ENCODE measurements around the gene AGBL4.

AGBL4 gene

GRCh38 chr1:48808496-48808895 is 1215.3 kb downstream of the AGBL4 start:
- no peak for DNase-seq

GRCh38 chr1:48807554-48808260 is 1216.0 kb downstream of the AGBL4 start:
- no peak for DNase-seq

- DNase-seq: no peak
Measured at GRCh38 chr1:48803474-48803873, 1220.3 kb downstream of the AGBL4 start.

- no peak for DNase-seq
Measured at GRCh38 chr1:48794816-48795215, 1228.9 kb downstream of the AGBL4 start.

- DNase-seq: no peak
Measured at GRCh38 chr1:48793863-48794262, 1229.9 kb downstream of the AGBL4 start.

GRCh38 chr1:48792961-48793360 is 1230.8 kb downstream of the AGBL4 start:
- DNase-seq: no peak

- DNase-seq: no peak
Measured at GRCh38 chr1:48790397-48790796, 1233.4 kb downstream of the AGBL4 start.

- DNase-seq: no peak
Measured at GRCh38 chr1:48789903-48790302, 1233.9 kb downstream of the AGBL4 start.

GRCh38 chr1:48785869-48786268 is 1237.9 kb downstream of the AGBL4 start:
- DNase-seq: no peak

GRCh38 chr1:48784301-48784700 is 1239.5 kb downstream of the AGBL4 start:
- no peak for DNase-seq

GRCh38 chr1:48777219-48777895 is 1246.4 kb downstream of the AGBL4 start:
- DNase-seq: no peak

- DNase-seq: peak; percentile 59 to 71
Measured at GRCh38 chr1:48776393-48777218, 1247.1 kb downstream of the AGBL4 start, which contains the start of gene BEND5. BEND5 (minus strand) TSS chr1:48776891; CDS start chr1:48776831, 60 bp downstream.

- DNase-seq: no peak
Measured at GRCh38 chr1:48775831-48776392, 1247.8 kb downstream of the AGBL4 start.

GRCh38 chr1:48773133-48773532 is 1250.6 kb downstream of the AGBL4 start:
- no peak for DNase-seq

- DNase-seq: no peak
Measured at GRCh38 chr1:48772211-48772610, 1251.5 kb downstream of the AGBL4 start.

GRCh38 chr1:48771561-48771960 is 1252.2 kb downstream of the AGBL4 start:
- DNase-seq: no peak

GRCh38 chr1:48767975-48768510 is 1255.7 kb downstream of the AGBL4 start:
- DNase-seq: no peak

- no peak for DNase-seq
Measured at GRCh38 chr1:48765335-48765734, 1258.4 kb downstream of the AGBL4 start.

- no peak for DNase-seq
Measured at GRCh38 chr1:48761986-48762385, 1261.8 kb downstream of the AGBL4 start.

- no peak for DNase-seq
Measured at GRCh38 chr1:48761411-48761810, 1262.3 kb downstream of the AGBL4 start.

- no peak for DNase-seq
Measured at GRCh38 chr1:48760857-48761256, 1262.9 kb downstream of the AGBL4 start.

- no peak for DNase-seq
Measured at GRCh38 chr1:48758976-48759375, 1264.8 kb downstream of the AGBL4 start.

- no peak for DNase-seq
Measured at GRCh38 chr1:48757363-48757762, 1266.4 kb downstream of the AGBL4 start.
